Gastroesophageal sphincter (tissue), 4 donors: ENCODE data around the gene ATF2. TPM values are rescaled to one million over a fixed set of nuclear protein-coding genes. Genes with fewer than 3 reads are reported as not detected.
A peak's percentile ranks its signal among the peaks of the same experiment; 100 is the strongest.
"Not testable (repeated sequence)": the region's sequence is repeated elsewhere in the genome, so short reads cannot be mapped to it uniquely, and the experiment has no call there.

ENCODE experiments used
- ATAC-seq: fragments of 150-250 bp; one replicate; pipeline ENCODE4 v1.9.1; 2016; ENCODE audit warnings: mild to moderate bottlenecking, moderate library complexity
- H3K27ac ChIP-seq, 4 donors: fragments of 200-600 bp; sonication (generic) in 3 of 4; 1 replicate in 3 of 4; 2 replicates in 1 of 4; pipeline ENCODE4 v1.5.1; 2016 to 2019
- H3K27me3 ChIP-seq: fragments of 200-600 bp; sonication (generic); one replicate; pipeline ENCODE4 v1.5.1; 2019
- H3K36me3 ChIP-seq, 2 donors: fragments of 200-600 bp; sonication (generic); one replicate each; pipeline ENCODE4 v1.5.1; 2019; ENCODE audit warnings: control low read depth in 1 of 2
- H3K4me1 ChIP-seq, 3 donors: fragments of 200-600 bp; sonication (generic); 1 replicate in 2 of 3; 2 replicates in 1 of 3; pipeline ENCODE4 v1.5.1; 2016 to 2019; ENCODE audit warnings: control low read depth in 2 of 3
- H3K4me3 ChIP-seq, 2 donors: fragments of 200-600 bp; sonication (generic); one replicate each; pipeline ENCODE4 v1.5.1; 2019; ENCODE audit warnings: mild to moderate bottlenecking in 1 of 2, moderate library complexity in 1 of 2
- H3K9me3 ChIP-seq, 3 donors: fragments of 200-600 bp; sonication (generic); one replicate each; pipeline ENCODE4 v1.5.1; 2017 to 2019; ENCODE audit warnings: control low read depth in 2 of 3
- CTCF ChIP-seq, 4 experiments: fragments of 200-600 bp in 2 of 4; fragments of 450-650 bp in 2 of 4; sonication (generic) in 1 of 4; IDR thresholded peaks; one replicate each; pipeline ENCODE4 v1.5.1; 2017 to 2019; ENCODE audit warnings: antibody characterized with exemption in 4 of 4, mild to moderate bottlenecking in 2 of 4, moderate library complexity in 2 of 4
- EP300 ChIP-seq: sonication (generic); formaldehyde crosslinking; IDR thresholded peaks from one replicate; pipeline ENCODE4 v1.6.1; 2017; ENCODE audit warnings: antibody characterized with exemption, mild to moderate bottlenecking
- POLR2A ChIP-seq, 2 donors: fragments of 450-650 bp; IDR thresholded peaks; one replicate each; pipeline ENCODE4 v1.6.1; 2017; ENCODE audit warnings: antibody characterized with exemption in 2 of 2, mild to moderate bottlenecking in 2 of 2, moderate library complexity in 1 of 2
- POLR2AphosphoS5 ChIP-seq: sonication (generic); formaldehyde crosslinking; IDR thresholded peaks from one replicate; pipeline ENCODE4 v1.6.1; 2017; ENCODE audit warnings: antibody characterized with exemption
- WGBS, 2 donors: methylation state at CpG; one replicate each; pipeline ENCODE4 v1.1.5; 2018; ENCODE audit warnings: low coverage in 1 of 2; 5-methylcytosine and 5-hydroxymethylcytosine counted together
- total RNA-seq, 4 donors: library from RNA; depleted of rRNA; stranded (reverse); fragments of >200 nt; gene quantifications; one replicate each; pipeline ENCODE4 v1.1.0, GENCODE V29; 2016

ATF2 gene
- total RNA-seq, 4 donors from 2014 or later, result 37.1 to 64.4 (median 49.3) TPM

DNA sequence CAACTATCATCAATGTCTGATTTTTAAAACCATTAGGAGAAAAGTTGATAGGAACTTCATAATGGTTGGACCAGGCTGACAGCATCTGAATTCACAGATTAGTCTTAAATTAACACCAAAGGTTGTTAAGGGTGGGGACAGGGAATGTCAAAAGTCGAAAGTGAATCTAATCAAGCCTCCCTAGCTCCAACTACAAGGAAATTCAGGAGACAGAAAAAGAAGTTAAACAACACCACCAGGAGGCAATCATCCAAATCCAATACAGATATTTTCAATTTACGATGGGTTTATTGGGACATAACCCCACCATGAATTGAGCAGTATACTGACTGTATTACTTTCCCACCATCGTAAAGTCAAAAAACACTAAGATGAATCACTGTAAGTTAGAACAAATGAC is 32.8 kb downstream of the ATF2 start:
- Histone ChIP-seq H3K4me1 (peaks cover 0 to 32% (median 0%) of the 10 kb centered on the region in 3 donors), H3K36me3 (peaks cover 0 to 11% of the 10 kb centered on the region in 2 donors), H3K9me3 (no peaks in the 10 kb centered on the region), H3K4me3 (no peak overlapping the region), H3K27ac (no peak overlapping the region), H3K27me3 (no peaks in the 10 kb centered on the region)
- no peak for ATAC-seq
- WGBS, 2 donors, result 94 to 95% methylated on average over 3 of the region's 3 CpGs
- TF ChIP-seq EP300 (no peak), POLR2AphosphoS5 (no peak), CTCF (IDR thresholded peaks at IDR 0.05) (no peak), POLR2A (IDR thresholded peaks at IDR 0.05) (no peak)

GRCh38 chr2:175131252-175131651 is 36.8 kb downstream of the ATF2 start:
- ATAC-seq, result no peak
- TF ChIP-seq EP300 (no peak), POLR2A (IDR thresholded peaks at IDR 0.05) (no peak), CTCF (IDR thresholded peaks at IDR 0.05) (no peak), POLR2AphosphoS5 (no peak)
- Histone ChIP-seq H3K9me3 (no peaks in the 10 kb centered on the region), H3K4me1 (peaks cover 0 to 17% (median 0%) of the 10 kb centered on the region in 3 donors), H3K4me3 (no peak overlapping the region), H3K27me3 (no peaks in the 10 kb centered on the region), H3K27ac (no peak overlapping the region), H3K36me3 (peaks cover 0 to 34% of the 10 kb centered on the region in 2 donors)
- WGBS, 2 donors, result 18 to 28% methylated on average over 2 of the region's 2 CpGs

DNA sequence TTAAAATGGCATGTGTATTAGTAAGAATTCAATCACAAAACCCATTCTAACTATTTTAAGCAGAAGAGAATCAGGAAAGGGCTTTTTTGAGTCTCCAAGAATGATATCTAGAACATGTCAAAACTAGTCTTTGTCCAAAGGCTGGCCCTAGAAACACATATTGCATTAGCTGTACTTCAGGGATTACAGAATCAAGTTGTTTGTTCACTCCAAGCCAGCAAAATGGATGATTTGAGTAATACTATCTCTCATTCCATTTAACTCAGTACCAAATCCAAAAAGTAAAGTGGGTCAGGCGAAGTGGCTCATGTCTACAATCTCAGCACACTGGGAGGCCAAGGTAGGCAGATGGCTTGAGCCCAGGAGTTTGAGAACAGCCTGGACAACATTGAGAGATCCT is 41.3 kb downstream of the ATF2 start:
- no peak overlapping the region for H3K4me3 ChIP-seq
- ATAC-seq, result no peak

GRCh38 chr2:175123254-175123653 is 44.7 kb downstream of the ATF2 start:
- no peaks in the 10 kb centered on the region for H3K27me3 ChIP-seq
- H3K27ac ChIP-seq, result no peak overlapping the region
- WGBS, 2 donors, result 77 to 93% methylated on average over 3 of the region's 3 CpGs
- no peak for ATAC-seq
- peaks cover 0 to 8% of the 10 kb centered on the region in 2 donors for H3K36me3 ChIP-seq
- H3K4me3 ChIP-seq, result no peak overlapping the region
- no peaks in the 10 kb centered on the region for H3K9me3 ChIP-seq
- peaks cover 0 to 13% (median 0%) of the 10 kb centered on the region in 3 donors for H3K4me1 ChIP-seq
- TF ChIP-seq POLR2AphosphoS5 (no peak), EP300 (no peak), POLR2A (IDR thresholded peaks at IDR 0.05) (no peak), CTCF (IDR thresholded peaks at IDR 0.05) (no peak)

More for the DNA sequence above, 41.3 kb downstream of the ATF2 start:
- peaks cover 0 to 21% (median 0%) of the 10 kb centered on the region in 3 donors for H3K4me1 ChIP-seq
- WGBS, 2 donors, result 91 to 100% methylated on average over 1 of the region's 1 CpG
- H3K27ac ChIP-seq, result no peak overlapping the region
- no peaks in the 10 kb centered on the region for H3K9me3 ChIP-seq
- peaks cover 0 to 24% of the 10 kb centered on the region in 2 donors for H3K36me3 ChIP-seq
- H3K27me3 ChIP-seq, result no peaks in the 10 kb centered on the region
- TF ChIP-seq EP300, result no peak

DNA sequence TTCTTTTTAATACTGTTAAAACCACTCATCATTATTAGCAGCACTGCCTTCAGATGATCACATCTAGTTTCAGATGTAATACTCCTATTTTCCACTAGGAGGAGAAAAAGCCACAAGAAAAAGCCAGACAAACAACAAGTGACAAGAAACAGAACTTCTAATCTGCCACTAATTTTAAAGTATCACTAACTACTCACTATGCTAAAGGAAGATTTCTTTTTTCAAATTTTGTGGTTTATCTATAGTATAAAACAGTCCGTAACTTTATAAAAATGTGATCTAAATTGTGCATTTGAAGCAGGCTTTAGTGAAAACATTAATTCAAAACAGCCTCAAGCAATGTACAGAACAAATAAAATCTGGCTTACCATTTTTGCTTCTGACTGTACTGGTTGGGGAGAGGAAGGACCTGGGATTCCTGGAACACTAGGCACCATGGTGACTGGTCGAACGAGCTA is 56.8 kb downstream of the ATF2 start:
- ATAC-seq, result no peak
- Histone ChIP-seq H3K27me3 (no peaks in the 10 kb centered on the region), H3K36me3 (peaks cover 0 to 87% of the 10 kb centered on the region in 2 donors), H3K4me3 (no peak overlapping the region), H3K27ac (no peak overlapping the region), H3K9me3 (no peaks in the 10 kb centered on the region), H3K4me1 (no peaks in the 10 kb centered on the region)
- 50 to 63% methylated on average over 3 of the region's 3 CpGs for WGBS, 2 donors
- TF ChIP-seq POLR2A (IDR thresholded peaks at IDR 0.05), result no peak
- peak; percentile 66 to 76 (median 73) for TF ChIP-seq CTCF (IDR thresholded peaks at IDR 0.05)
- TF ChIP-seq POLR2AphosphoS5, result no peak

- not testable (repeated sequence) for H3K4me3 ChIP-seq, H3K27me3 ChIP-seq, H3K9me3 ChIP-seq, ATAC-seq, H3K27ac ChIP-seq, H3K4me1 ChIP-seq
- H3K36me3 ChIP-seq, result peaks cover 0 to 60% of the 10 kb centered on the region in 2 donors
- no CpG with 5 or more reads among the region's 39 CpGs for WGBS, 2 donors
These were observed 59.9 kb downstream of the ATF2 start for GRCh38 chr2:175108091-175108490.
